NCI-H1436 treated with DMSO at 0.1 percent for 48 hours (cell line): ENCODE measurements around the gene ANXA4.
"Not testable (repeated sequence)": the region's sequence is repeated elsewhere in the genome, so short reads cannot be mapped to it uniquely, and the experiment has no call there.

ENCODE experiments used
- DNase-seq: peaks from one replicate; lab custom pipeline; 2025; lab: John Stamatoyannopoulos, UW

The ANXA4 gene

DNA sequence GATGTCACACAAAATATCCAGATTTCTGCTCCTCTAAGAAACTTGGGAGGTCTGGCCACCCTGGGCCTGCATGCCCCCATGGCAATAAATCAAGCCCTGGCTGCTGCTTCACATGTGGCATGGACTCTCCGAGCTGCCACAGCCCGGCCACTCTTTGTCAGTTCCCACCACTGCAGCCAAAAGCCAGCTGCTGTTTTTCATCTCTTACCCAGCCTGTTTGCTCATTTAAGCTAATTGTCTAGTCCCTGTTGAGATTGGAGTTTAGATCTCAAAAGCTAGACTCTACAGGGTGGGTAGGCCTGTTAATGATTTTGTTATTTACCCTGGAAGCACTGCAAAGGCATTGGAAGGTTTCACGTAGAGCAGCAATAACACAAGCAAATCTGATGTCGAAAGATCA is 20.9 kb upstream of the ANXA4 start:
- DNase-seq: no peak

DNA sequence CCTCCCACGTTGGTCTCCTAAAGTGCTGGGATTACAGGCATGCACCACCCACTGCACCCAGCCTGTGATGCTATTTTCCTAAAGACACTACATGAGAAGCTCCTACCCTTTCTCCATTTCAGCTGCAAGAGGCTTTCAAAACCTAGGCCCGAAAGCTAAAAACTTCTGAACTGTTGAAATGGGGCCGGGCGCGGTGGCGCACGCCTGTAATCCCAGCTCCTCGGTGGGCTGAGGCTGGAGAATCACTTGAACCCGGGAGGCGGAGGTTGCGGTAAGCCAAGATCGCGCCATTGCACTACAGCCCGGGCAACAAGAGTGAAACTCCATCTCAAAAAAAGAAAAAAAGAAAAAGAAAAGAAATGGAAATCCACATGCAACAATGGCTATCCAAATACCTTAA is 18.1 kb upstream of the ANXA4 start:
- DNase-seq: no peak

DNA sequence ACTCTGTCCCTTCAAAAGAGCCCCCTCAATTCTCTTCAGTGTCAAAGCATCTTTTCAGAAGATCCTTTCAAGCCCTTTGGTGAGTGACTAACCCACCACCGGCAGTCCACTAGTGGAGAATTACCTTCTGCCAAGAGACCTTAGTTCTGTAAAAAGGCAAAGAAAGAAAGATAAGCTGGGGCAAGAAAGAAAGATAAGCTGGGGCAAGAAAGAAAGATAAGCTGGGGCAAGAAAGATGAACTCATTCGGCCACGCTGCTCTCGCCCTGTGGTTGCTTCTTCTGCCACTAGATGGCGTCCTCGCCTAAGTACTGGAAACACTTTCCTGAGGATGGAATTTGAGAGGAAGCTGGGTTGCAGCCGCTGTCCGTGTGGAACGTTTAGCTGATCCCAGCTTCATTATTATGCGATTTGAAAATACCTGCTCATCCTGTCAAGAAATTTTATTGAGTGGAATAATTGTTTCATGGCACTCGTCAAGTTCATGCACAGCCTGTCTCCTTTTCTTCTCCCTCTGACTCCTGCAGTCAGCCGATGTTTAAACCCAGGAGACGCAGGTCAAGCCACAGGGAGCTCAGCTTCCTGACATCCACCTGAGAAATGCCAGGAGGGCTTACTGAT is 17.3 kb upstream of the ANXA4 start:
- DNase-seq: peak; percentile 13

DNA sequence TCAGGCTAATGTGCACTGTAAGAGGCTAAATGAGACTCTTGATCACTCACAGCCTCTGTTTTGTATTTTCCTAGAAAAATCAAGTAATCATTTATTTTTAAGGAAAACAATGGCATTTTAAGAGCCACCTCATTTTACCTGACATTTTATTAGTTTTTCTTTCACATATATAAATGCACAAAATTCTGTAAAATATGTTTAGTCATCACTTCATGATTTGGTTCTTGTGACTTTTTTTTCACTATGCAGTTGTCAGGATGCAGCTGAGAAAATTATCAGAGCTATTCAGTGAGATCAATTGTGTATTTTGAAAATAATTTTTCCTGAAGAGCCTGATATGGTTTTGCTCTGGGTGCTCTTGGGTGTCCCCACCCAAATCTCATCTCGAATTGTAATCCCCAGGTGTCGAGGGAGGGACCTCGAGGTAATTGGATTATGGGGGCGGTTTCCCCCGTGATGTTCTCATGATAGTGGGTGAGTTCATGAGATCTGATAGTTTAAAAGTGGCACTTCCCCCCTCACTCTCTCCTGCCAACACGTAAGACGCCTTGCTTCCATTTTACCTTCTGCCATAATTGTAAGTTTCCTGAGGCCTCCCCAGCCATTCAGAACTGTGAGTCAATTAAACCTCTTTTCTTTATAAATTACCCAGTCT is 16.1 kb upstream of the ANXA4 start:
- no peak for DNase-seq

DNA sequence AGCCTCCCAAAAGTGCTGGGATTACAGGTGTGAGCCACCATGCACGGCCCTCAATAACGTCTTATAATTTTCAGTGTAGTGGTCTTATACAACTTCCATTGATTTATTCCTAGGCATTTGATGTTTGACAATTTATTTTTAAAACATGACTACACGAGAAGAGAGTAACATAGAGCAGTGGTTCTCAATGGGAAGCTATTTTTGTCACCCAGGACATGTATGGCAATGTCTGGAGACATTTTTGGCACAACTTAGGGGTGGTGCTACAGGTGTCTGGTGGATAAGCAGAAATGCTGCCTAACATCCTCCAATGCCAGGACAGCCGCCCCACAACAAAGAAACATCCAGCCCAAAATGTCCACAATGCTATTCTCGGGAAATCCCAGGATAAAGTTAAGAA is 12.7 kb upstream of the ANXA4 start:
- DNase-seq: no peak

DNA sequence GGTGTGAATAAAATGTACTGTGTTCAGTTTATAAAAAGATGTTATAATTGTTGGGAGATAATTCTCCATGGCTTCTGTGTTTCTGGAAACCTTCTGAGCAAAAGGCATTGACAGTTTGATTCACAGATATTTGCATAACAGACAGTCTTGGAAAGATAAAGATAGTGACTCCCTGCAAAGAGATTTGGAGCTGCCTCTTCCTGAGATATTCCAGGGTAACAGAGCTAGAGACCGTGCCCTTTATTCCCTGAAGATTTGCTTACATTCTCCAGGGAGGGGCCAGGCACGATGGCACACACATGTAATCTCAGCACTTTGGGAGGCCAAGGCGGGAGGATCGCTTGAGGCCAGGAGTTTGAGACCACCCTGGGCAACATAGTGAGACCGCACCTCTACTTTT is 12.2 kb upstream of the ANXA4 start:
- DNase-seq: no peak

DNA sequence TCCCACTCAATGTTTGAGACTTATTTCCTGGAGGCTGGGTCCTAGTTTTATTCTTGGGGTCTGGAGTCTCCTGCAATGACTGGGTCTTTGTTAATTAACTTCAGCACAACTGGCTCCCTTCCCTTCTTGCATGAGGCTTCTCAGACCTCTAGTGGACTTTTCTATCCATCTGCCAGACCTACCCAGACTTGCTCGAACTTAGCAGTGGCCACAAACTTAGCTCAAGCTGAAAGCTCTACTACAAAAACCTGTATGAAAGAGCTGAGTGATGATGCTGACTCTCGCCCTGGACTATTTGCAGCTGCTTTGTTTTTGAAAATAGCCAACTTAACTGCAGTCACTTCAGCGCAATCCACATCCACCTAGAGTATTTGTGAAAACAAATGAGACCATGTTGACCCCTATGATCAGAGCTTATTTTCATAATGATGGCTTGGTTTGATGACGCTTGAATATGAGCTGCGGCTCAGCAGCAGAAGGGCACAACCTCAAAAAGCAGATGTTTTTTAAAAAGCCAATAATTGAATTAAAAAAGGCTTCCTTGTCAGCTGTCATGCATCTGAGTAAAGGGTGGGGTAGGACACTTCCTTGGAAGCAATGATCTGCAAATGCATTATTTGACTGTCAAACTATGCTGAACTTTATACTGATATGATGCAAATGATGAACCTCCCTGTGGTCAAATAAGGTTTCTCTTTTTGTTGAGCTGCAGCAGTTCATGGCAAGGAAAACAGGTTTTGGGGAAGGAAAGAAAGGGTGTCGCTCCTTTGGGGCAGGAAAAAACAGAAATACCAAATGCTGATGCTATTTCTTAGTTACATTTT is 10.6 kb upstream of the ANXA4 start:
- DNase-seq: no peak

DNA sequence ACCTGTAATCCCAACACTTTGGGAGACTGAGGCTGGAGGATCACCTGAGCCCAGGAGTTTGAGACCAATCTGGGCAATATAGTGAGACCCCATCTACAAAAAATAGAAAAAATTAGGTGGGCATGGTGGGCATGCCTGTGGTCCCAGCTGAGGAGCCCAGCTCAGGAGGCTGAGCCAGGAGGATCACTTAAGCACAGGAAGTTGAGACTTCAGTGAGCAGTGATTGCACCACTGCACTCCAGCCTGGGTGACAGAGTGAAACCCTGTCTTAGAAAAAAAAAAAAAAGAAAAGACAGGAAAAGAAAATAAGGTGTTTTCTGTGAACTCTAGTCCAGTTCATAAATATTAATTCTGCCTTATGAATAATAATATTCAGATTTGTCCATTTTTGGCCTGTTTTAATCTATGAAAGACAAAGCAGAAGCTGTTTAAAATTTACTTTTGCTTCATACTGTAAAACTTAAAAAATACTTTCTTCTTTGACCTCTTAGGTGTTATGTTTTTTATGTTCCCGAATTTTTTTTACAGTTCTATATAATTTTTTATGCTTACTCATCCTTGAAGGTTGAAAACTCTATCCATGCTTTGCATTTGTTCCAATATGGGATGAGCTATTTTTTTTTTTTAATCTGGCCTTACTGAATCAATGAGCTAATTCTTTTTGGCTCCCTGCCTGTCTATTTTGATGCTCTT is 8.4 kb upstream of the ANXA4 start:
- DNase-seq: no peak

DNA sequence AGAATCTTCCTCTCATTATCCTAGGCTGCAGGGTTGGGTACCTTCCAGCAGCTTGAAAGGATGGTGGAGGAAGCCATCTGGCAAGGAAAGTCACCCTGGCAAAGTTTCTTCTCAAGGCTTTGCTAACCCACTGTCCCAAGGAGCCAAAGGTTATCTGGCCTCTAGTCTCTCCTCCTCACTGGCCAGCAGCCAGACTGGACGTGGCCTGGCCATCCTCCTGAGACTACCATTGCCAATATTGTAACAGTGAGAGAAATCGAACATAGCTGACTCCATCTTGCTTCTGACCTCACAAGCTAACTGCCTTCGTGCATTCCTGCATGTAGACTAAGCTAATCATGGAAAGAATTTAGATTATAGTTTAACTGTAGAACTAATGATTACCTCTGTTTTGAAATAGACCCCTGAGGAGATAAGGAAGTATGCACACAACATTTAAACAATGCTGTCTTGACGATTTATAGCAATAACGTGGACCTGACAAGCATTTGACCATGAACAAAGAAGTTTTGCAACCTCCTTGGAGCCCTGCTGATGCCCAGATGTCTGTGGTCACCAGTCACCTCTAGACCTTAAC is 7.8 kb upstream of the ANXA4 start:
- DNase-seq: no peak

DNA sequence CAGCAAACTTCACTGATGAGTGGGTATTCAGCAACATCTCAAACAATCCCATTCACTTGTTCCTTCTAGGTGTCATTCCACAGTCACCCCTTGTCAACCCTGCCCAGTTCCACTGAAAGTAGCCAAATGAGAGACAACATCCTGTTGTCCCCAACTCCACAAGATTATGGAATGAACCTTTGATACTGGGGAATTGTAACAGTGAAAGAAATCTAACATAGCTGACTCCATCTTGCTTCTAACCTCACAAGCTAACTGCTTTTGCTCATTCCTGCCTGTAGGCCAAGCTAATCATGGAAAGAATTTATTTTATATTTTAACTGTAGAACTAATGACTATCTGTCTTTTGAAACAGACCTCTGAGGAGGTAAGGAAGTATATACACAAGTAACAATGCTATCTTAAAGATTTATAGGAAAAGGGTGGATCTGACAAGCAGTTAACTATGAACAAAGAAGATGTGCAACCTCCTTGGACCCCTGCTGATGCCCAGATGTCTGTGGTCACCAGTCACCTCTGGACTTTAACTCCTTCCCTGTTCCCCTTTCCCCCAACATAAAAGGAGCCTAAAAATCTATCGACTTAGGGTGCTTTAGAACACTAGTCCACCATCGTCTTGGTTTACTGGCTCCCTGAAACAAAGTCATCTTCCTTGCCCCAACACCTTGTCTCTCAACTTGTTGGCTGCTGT is 6.9 kb upstream of the ANXA4 start:
- DNase-seq: no peak

DNA sequence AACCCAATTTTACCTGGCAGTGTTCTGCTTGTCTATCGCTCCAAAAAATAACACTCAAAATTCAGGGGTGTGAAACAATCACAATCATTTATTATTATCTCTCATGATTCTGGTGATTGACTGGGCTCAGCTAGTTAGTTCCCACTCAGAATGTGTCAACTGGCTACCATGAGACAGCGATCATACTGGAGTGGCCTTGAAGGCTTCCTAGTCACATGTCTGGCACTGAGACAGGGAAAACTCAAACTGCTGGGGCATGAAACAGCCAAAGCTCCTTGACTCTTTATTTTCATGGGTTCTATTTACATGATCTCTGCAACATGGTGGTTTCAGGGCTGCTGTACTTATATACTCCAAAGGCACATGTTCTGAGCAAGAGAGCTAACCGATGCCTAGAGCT is 6.2 kb upstream of the ANXA4 start:
- DNase-seq: no peak

DNA sequence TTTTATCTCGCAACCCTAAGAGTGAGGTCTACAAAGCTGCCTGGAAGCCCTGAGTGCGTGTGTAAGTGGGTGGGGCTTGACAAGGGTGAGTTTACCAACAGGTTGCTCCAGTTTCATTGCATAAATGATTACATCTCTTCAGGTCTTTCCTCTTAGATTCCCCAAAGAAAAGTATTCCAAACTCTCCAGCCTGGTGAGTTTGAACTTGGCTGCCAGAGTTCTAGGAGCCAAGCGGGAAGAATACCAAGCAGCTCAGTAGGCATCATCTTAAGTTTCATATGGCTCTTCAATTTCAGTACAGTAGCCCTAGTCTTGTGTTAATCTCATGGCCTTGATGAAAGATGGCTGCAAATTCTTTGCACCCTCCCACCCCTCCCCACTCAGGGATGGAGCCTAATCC is 3.8 kb upstream of the ANXA4 start:
- not testable (repeated sequence) for DNase-seq

DNA sequence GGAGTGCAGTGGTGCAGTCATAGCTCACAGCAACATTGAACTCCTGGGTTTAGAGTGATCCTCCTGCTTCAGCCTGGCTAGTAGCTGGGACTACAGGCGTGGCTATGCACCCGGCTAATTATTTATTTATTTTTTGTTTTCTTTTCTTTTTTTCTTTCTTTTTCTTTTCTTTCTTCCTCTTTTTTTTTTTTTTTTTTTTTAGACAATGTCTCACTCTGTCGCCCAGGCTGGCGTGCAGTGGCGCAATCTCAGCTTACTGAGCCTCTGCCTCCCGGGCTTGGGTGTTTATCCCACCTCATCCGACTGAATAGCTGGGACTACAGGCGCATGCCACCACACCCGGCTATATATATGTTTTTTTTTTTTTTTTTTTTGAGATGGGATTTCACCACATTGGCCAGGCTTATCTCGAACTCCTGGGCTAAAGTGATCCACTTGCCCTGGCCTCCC is 1.4 kb upstream of the ANXA4 start:
- no peak for DNase-seq

DNA sequence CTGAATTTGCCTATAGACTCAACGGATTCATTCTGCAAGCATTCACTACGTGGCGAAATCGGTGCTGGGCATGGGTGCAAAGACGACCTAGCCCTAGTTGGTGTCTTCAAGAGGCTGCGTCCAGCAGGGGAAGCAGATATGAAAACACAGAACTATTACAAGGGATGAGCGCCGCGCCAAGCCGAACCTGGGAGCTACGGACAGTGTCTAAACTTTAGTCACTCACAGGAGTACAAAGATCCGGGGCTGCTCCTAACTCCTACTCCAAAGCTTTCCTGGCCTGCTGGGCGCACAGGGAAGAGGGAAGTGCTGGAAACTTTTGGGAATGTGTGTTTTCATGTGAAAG is 732 bp upstream of the ANXA4 start:
- no peak for DNase-seq

DNA sequence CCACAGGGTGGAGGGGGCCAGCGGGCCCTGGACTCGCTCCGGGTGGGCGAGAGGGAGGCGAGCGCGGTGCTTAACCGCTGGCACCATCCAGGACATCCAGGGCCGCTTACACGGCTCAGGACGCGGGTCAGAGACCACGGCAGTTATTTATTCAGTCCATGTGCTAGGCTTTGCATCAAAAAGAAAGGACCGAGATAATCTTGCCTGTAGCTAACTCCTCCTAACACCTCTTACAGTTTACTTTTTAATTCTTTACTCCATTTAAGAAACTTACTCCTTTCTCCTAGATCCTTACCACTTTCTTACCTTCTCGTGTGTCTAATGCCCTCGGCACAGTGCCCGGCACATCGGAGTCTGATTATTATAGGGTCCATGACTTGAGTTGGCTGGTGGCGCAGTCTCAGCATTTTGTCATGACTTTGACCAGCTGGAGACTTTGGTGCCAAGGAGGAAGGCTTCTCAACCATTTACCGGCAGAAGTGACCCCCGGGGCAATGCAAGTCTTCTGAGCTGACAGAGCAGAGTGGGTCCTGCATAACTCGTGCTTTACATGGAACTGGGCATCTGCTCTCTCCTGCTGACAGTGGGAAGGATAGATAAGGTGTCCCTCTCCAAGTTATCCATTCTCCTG is 503 bp downstream of the ANXA4 start:
- no peak for DNase-seq

DNA sequence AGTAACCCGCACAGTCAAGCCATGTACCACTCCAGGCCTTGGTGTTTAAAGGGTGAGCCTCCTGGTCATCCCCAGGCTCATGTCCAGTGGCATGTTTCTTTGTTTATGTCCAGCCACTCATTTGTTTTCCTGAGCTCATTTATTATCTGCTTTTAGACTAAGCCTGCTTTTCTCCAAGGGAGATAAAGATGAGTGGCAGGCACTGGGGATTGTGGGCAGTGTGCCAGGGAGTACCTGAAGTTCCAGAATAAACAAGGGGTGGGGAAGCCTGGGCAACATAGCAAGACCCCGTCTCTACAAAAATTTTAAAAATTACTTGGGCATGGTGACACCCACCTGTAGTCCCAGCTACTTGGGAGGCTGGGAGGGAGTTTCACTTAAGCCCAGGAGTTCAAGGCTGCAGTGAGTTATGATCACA is 1.9 kb downstream of the ANXA4 start:
- no peak for DNase-seq

DNA sequence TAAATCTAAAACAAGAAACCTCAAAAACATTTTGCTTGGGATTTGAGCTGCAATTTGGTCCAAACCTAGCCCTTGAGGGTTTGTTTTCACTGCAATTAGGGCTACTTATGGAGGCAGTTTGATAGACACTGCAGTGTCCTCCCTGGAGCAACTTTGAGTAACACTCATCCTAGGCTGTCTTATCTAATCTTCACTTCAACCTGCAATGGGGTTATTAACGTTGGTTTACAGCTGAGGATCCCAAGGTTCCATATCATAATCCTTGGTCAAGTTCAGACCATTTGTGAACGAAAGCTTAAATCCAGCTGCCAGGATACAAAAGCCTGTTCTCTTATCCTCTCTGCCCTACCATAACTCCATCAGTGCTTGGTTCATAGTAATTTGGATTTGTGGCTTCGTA is 2.5 kb downstream of the ANXA4 start:
- no peak for DNase-seq

DNA sequence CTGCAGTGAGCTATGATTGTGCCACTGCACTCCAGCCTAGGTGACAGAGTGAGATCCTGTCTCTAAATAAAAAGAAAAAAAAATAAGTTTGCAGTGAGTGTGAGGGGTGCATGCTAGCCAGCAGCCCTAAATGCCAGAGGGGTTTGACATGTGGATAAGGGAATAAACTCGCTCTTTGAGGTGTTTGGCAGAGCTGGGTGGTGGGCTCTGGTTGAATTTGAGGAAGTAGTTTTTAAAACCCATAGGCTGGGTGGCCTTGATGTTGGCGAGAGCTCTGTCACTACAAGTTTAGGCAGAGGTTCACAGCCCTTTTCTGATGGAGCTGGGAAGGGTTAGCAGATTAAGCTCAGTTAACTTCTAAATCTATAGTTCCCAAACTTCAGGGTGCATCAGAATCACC is 3.1 kb downstream of the ANXA4 start:
- no peak for DNase-seq

DNA sequence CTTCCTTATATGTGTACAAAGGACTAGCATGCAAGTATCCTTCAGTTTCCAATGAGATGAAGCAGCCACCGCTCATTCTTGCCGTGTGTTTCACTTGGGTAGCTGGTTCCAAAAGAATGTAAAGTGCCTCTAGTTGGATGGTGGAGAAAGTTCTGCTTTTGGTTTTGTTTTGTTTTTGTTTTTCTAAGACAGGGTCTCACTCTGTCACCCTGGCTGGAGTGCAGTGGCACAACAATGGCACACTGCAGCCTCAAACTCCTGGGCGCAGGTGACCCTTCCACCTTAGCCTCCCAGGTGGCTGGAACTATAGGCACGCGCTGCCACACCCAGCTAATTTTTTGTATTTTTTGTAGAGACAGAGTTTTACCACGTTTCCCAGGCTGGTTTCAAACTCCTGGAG is 8.3 kb downstream of the ANXA4 start:
- no peak for DNase-seq

DNA sequence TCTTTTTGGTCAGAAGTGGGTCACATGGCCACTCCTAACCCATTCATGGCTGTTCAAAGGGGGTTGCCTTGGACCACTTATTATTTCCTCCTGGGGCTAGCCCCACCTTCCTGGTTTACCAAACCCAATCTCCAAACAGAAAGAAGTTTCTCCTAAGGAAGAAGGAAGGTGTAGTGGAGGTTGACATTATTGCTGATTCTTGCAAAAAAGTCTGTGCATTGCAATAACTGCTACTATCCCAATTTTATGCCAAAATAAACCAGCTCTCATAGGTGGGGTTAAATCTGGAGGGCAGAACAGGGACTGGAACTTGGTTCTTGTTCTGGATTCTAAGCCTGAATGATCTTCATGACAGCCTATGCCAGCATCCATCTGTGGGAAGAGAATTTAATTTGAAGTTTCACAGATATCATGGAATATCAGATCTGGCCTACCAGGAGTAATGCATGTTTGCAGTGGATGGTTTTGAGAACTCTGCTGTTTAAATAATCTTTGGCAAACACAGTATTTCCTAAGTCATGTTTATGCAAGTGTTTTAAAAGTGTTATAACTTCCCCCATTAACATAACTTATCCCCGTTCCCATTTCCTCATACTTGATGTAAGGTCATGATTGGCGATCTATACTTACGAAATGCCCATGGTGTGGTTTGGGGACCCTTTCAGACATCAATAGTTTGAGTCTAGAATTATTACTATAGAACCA is 11.9 kb downstream of the ANXA4 start:
- DNase-seq: no peak

DNA sequence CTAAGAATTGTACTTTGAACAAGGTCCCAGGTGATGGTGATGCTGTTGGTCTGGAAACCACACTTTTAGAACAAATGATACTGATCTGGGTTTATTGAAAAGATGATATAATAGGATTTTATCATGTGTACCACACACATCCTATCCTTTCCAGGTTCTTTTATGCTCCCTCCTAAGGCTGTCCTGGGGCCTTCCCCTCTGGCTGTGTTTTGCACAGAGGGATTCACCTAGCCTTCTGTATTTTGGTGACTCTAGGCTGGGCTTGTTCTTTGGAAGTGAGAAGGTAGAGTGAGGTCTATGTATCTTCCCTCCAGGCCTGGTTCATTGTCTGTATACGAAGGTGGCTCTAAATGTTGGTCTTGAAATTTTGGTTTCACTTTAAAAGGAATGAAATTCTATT is 12.7 kb downstream of the ANXA4 start:
- no peak for DNase-seq
